Keratinocyte (primary cell): ENCODE measurements around the gene CPLANE2.

ENCODE experiments used
- EZH2 ChIP-seq: IDR thresholded peaks from one replicate; pipeline ENCODE4 v1.6.1; 2012; ENCODE audit warnings: inconsistent platforms, mild to moderate bottlenecking, low read length, moderate library complexity
- TF ChIP-seq, protein P1 (sequence below), 3 experiments: IDR thresholded peaks in 1 of 3; conservative IDR thresholded peaks in 1 of 3; optimal IDR thresholded peaks in 1 of 3; 2 replicates in 2 of 3; 3 replicates in 1 of 3; pipeline versions ENCODE3 to v1.5.1; 2011; ENCODE audit warnings: low read length in 3 of 3, mild to moderate bottlenecking in 3 of 3, moderate library complexity in 2 of 3, control low read depth in 1 of 3, inconsistent platforms in 1 of 3; ENCODE audit not compliant: insufficient read depth in 2 of 3; ENCODE audit errors: extremely low read depth in 1 of 3

DNA sequence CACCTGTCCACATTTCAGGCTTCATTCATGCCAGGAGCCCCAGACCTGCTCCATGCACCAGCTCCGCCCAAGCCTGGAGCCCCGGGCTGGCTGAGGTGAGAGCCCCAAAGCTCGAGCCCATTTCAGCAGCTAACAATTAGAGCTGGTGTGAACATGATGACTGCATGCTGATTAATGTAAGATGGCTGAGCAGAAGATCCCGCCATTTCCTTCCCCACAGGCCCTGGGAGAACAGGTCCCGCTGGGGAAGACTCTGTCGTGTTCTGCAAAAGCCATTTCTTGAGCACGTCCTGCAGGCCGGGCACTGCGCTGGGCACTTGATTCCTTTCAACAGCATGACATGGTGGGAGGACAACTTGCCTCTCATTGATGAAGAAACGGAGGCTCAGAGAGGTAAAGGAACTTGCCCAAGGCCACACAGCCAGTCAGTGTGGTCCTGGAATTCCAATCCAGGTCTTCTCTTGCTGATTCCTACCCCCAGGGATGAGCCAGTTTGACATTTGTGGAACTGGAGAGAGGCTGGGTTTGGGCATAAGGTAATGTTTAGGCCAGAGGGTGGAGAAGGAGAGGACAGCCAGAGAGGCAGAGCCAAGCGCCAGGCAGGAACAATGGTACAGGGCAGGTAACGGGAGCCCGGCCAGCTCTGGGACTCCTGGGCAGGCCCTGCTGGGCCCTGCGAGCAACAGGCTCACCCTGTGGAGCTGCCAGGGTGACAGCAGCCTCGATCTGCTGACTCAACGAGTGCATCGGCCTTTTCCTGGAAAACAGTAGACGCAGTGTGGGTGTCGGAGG, 53.0 kb downstream of the CPLANE2 start:
- TF ChIP-seq, protein P1, sequence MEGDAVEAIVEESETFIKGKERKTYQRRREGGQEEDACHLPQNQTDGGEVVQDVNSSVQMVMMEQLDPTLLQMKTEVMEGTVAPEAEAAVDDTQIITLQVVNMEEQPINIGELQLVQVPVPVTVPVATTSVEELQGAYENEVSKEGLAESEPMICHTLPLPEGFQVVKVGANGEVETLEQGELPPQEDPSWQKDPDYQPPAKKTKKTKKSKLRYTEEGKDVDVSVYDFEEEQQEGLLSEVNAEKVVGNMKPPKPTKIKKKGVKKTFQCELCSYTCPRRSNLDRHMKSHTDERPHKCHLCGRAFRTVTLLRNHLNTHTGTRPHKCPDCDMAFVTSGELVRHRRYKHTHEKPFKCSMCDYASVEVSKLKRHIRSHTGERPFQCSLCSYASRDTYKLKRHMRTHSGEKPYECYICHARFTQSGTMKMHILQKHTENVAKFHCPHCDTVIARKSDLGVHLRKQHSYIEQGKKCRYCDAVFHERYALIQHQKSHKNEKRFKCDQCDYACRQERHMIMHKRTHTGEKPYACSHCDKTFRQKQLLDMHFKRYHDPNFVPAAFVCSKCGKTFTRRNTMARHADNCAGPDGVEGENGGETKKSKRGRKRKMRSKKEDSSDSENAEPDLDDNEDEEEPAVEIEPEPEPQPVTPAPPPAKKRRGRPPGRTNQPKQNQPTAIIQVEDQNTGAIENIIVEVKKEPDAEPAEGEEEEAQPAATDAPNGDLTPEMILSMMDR (optimal IDR thresholded peaks at IDR 0.05 in 1 of 3, IDR thresholded peaks at IDR 0.05 in 1 of 3, conservative IDR thresholded peaks at IDR 0.05 in 1 of 3; ENCODE audit: extremely low read depth in 1 of 3, insufficient read depth in 2 of 3, low read length in 3 of 3): no peak
- TF ChIP-seq EZH2: no peak
